Upper lobe of right lung (tissue), 1 donor: ENCODE results near the gene SACM1L. TPM values are rescaled to one million over a fixed set of nuclear protein-coding genes. Genes with fewer than 3 reads are reported as not detected.

Experiments
- ATAC-seq: fragments of 200-7000 bp; cut with Tn5 transposase; one replicate; pipeline ENCODE4 v1.9.1; 2020; ENCODE audit warnings: mild to moderate bottlenecking, moderate library complexity
- DNase-seq: peaks from one replicate; pipeline ENCODE4 v3.0.0-alpha.2; 2020
- H3K27ac ChIP-seq: fragments of 200-600 bp; one replicate; pipeline ENCODE4 v1.8.0; 2022
- H3K27me3 ChIP-seq: fragments of 200-600 bp; one replicate; pipeline ENCODE4 v1.8.0; 2022; ENCODE audit warnings: mild to moderate bottlenecking
- H3K36me3 ChIP-seq: fragments of 200-600 bp; one replicate; pipeline ENCODE4 v1.8.0; 2022
- H3K4me1 ChIP-seq: fragments of 200-600 bp; one replicate; pipeline ENCODE4 v1.8.0; 2022
- H3K4me3 ChIP-seq: fragments of 200-600 bp; one replicate; pipeline ENCODE4 v1.8.0; 2022; ENCODE audit warnings: mild to moderate bottlenecking
- H3K9me3 ChIP-seq: fragments of 200-600 bp; one replicate; pipeline ENCODE4 v1.8.0; 2022
- CTCF ChIP-seq: fragments of 200-600 bp; IDR thresholded peaks from one replicate; pipeline ENCODE4 v1.8.0; 2022; ENCODE audit warnings: antibody characterized with exemption
- intact Hi-C: fragments of 100-400 bp; cut with DNase I; formaldehyde crosslinking; loops from one replicate; pipeline ENCODE4 v1.11.0; 2022
- total RNA-seq: library from RNA; stranded (reverse); fragmentation: NEBNext Ultra II Directional; extraction: Animal tissue kit (Norgen Biotek cat#: 25700); gene quantifications from one replicate; pipeline ENCODE4 v1.2.1, GENCODE V29; 2021
- donor health status: DM: no; HTN: yes; CAD: no; lungs with severe emphysema.

SACM1L gene
- total RNA-seq, 1 donor from 2014 or later, result 77.1 TPM

DNA sequence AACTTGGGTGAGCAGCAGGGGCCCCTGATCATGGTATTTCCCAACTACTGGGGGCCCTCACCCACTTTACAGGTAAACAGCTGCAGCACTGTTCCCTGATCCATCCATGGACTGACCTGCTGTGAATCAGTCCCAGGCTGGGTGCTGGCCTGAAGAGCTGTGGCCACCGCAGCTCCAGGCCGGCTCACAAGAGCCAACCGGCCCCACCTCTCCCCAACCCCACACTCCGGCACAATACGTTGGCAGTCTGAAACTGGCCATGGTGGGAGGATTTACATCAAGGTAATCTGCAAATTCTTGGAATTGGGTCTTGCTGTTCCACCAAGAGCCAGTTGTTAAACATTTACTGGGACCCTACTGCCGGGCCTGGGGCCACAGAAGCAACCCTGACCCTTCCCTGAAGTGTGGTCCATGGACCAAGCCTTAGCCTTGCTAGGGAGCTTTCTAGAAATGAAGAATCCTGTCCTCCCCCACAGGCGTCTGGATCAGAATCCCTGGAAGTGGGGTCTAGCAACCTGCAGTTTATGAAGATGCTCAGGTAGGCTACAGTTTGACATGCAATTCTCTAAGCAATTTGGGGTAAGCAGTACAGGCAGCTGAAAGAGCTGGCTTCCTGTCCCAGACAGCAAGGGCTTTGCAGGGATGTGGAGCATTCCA, 103.4 kb downstream of the SACM1L start:
- peaks cover 9% of the 10 kb centered on the region for H3K4me1 ChIP-seq
- no peak for TF ChIP-seq CTCF

DNA sequence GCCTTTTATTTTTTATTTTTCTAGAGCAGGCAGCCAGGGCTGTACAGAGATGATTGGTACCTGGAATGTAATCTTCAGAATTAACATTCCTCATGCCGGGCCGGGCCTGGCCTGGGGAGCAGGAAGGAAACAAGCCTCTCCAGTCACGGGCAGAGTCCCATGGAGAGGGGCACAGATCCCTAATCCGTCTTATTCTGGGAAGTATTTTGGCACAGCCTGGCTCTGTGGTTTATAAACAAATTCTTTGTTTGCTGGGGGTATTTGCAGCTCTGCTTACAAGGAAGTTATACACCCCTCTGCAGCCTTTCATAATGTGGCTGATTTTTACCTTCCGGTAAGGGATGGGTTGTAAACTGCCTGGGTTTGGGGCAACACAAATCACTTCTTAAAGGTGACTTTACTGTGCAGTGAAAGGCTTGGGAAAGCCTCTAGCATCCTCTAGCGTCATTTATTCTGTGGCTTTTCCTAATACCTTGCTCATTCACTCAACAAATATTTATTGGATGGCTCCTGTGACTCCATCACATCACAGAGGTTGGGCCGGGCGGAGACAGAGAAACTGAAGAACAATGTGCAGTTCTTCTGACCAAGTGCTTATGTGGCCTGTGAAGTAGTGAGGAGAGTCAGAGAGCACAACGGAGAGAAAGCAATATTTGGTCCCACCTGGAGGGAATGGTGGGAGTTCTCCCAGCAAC, 104.4 kb downstream of the SACM1L start:
- Histone ChIP-seq H3K4me1 (peaks cover 9% of the 10 kb centered on the region), H3K36me3 (no peaks in the 10 kb centered on the region), H3K27ac (no peak overlapping the region), H3K27me3 (peaks cover 44% of the 10 kb centered on the region), H3K9me3 (peaks cover 7% of the 10 kb centered on the region), H3K4me3 (no peak overlapping the region)
- peak; percentile 55 for ATAC-seq
- DNase-seq, result no peak
- intact Hi-C loops, result no loop called here
- no peak for TF ChIP-seq CTCF

More for the DNA sequence above, 103.4 kb downstream of the SACM1L start:
- H3K36me3 ChIP-seq, result no peaks in the 10 kb centered on the region
- no peak overlapping the region for H3K4me3 ChIP-seq
- peaks cover 34% of the 10 kb centered on the region for H3K27me3 ChIP-seq
- intact Hi-C loops, result no loop called here
- no peak for ATAC-seq
- no peak overlapping the region for H3K27ac ChIP-seq
- peaks cover 7% of the 10 kb centered on the region for H3K9me3 ChIP-seq
- no peak for DNase-seq

DNA sequence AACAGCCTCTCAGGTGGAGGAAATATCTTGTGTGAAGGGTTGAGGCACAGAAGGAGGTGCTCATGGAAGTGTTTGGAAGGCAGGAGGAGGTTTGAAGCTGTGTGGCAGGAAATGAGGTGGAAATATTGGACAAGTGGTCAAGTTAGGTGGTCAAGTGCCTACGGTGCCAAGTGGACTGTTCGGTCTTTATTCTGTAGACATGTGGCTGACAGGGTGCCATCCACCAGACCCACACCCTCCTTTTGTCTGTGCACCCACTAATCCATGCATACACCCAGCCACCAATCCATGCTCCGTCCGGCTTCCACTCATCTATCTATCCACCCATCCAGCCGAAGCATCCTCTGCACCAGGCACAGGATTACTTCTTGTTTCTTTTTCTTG, 105.0 kb downstream of the SACM1L start:
- no peak overlapping the region for H3K27ac ChIP-seq
- no peaks in the 10 kb centered on the region for H3K36me3 ChIP-seq
- H3K4me3 ChIP-seq, result no peak overlapping the region
- intact Hi-C loops, result no loop called here
- no peak for TF ChIP-seq CTCF
- DNase-seq (no peak), ATAC-seq (no peak)
- peaks cover 50% of the 10 kb centered on the region for H3K27me3 ChIP-seq
- H3K4me1 ChIP-seq, result peaks cover 9% of the 10 kb centered on the region
- peaks cover 6% of the 10 kb centered on the region for H3K9me3 ChIP-seq

GRCh38 chr3:45794660-45795059, 105.5 kb downstream of the SACM1L start:
- intact Hi-C loops, result no loop called here
- peaks cover 52% of the 10 kb centered on the region for H3K27me3 ChIP-seq
- ATAC-seq, result no peak

More at GRCh38 chr3:45794660-45795059, 105.5 kb downstream of the SACM1L start:
- no peaks in the 10 kb centered on the region for H3K36me3 ChIP-seq
- DNase-seq, result no peak
- H3K4me3 ChIP-seq, result peak overlapping the region; percentile 51
- peaks cover 1% of the 10 kb centered on the region for H3K9me3 ChIP-seq
- no peak overlapping the region for H3K27ac ChIP-seq
- H3K4me1 ChIP-seq, result peaks cover 9% of the 10 kb centered on the region
- no peak for TF ChIP-seq CTCF

Other genes starting within 250 kb of the SACM1L start
- 103 TPM for gene LIMD1, start 94.6 kb upstream of the SACM1L start, total RNA-seq
- 22.7 TPM for gene SLC6A20, start 107.1 kb downstream of the SACM1L start, total RNA-seq
- gene LZTFL1, start 152.7 kb downstream of the SACM1L start, total RNA-seq, result 22.8 TPM
- not detected for gene CCR9, start 197.1 kb downstream of the SACM1L start, total RNA-seq